HG02943 (cell line): ENCODE data around the gene FAM3A.
"Not testable (repeated sequence)": the region's sequence is repeated elsewhere in the genome, so short reads cannot be mapped to it uniquely, and the experiment has no call there.

Experiments
- ATAC-seq: cut with Tn5 transposase; IDR thresholded peaks from one replicate; pipeline ENCODE4 v1.9.1; 2021; ENCODE audit warnings: mild to moderate bottlenecking, low read depth, moderate library complexity; ENCODE audit not compliant: unreplicated experiment

FAM3A gene, protein sequence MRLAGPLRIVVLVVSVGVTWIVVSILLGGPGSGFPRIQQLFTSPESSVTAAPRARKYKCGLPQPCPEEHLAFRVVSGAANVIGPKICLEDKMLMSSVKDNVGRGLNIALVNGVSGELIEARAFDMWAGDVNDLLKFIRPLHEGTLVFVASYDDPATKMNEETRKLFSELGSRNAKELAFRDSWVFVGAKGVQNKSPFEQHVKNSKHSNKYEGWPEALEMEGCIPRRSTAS

DNA sequence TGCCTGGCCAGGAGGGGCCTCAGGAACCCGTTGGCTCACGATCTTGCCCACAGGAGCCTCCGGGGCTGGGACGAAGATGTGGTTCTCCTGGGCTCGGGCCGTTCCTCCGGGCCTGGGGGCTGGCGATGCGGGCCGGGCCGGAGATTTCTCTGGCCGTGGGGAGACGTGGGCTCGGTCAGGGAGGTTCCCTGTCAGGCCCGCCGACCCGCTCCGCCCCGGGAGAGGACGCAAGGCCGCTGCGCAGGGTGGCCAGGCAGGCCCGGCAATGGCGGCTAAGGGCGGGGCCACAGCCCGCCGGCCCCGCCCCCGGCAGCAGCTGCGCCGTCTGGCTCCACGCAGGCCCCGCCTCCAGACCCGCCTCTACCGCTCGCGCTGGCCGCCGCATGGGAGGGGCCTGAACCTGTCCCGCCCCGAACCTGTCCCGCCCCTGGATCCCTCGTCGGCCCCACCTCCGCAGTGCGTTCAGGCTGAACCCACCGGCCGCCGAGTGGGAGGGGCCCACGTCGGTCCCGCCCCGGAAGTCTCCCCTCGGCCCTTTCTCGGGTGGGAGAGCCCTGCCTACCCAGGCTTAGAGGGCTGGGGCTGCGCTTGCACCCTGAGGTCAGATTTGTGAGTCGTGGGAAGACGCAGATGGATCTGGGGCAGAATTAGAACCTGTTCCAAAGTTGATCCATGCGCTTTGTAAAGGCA is at the start of gene FAM3A:
Gene FAM3A, minus strand, starts transcription at position 267 of the 690 bp plus-strand sequence. CDS start 460 bp downstream, outside the sequence.
- peak; percentile 82 for ATAC-seq

DNA sequence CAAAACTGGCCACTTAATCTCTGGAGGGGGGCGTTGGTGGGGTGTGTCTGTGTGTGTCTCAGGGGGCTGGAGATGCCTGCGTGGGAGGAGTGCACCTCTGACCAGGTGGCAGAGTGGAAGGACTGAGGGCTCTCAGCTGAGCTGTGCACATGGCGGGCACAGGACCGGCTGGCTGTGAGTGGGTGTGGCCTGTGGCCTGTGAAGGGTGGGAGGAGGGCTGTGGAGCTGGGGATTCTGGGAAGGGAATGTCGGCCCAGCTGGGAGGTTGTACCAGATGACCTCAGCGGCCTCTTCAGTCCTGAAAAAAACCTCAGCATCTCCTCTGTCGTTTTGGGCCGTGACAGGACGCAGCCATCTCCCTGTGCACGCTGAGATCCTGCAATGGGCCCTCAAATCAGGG is 46.3 kb upstream of the FAM3A start:
- not testable (repeated sequence) for ATAC-seq

GRCh38 chrX:154560326-154560725 is 44.3 kb upstream of the FAM3A start:
- not testable (repeated sequence) for ATAC-seq

DNA sequence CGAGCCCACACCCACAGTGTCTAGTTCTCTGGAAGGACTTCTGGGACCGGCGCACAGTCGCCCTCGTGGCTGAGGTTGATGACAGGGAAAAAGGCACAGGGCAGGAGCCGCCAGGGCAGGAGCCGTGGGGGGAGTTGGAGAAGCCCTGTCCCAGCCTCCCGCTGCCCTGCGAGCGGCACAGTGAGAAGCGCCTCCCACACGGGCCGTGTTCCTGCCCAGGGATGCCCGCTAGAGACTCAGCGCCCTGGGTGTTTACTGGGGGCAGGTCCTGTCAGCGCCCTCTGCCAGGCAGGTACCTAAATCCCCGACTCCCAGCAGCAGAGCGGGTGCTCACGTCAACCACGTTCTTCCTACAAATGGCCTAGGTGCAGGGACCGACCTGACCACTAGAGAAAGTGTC is 42.9 kb upstream of the FAM3A start:
- not testable (repeated sequence) for ATAC-seq

GRCh38 chrX:154558060-154558690 is 42.1 kb upstream of the FAM3A start:
- ATAC-seq, result not testable (repeated sequence)

DNA sequence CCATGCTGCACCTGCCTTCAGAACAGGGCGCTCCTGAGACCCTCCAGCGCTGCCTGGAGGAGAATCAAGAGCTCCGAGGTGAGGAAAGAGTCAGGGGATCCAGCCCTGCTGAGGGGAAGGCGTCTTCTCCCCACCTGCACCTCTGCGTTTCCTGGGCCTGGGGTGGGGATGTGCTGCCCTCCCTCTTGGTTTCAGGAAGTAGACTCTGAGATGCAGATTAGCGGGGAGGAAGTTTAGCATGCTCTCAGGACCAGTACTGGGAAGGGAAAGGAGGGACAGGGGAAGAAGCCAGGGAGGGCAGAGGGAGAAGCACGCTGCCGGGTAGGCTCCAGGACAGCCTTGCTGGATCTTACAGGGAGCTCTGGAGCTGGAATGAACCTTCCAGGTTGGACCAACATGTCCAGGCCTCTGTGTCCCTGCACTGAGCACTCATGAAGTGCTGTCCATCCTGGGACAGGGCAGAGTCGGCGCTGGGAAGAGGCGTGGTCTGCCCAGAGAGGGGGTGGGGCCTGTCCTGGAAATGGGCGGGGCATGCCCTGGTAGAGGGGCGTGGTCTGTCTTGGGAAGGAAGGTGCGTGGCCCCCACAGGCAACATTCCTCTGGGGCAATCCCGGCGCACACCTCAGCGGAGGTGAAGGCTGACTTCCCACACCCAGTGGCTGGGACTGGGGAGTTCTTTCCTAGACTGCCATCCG is 36.2 kb upstream of the FAM3A start:
- not testable (repeated sequence) for ATAC-seq

- no peak for ATAC-seq
Observed at GRCh38 chrX:154549766-154550165, 33.7 kb upstream of the FAM3A start.

- ATAC-seq, result no peak
Observed at GRCh38 chrX:154548028-154548316, 31.9 kb upstream of the FAM3A start.

- ATAC-seq, result peak; percentile 73
Observed at GRCh38 chrX:154547245-154548027, 31.4 kb upstream of the FAM3A start, which contains the start of gene IKBKG. Gene IKBKG, plus strand, starts transcription at chrX:154547620. Its CDS starts 4,383 bp downstream, at chrX:154552003.

GRCh38 chrX:154546354-154547244 is 30.6 kb upstream of the FAM3A start, which contains the start of gene G6PD:
Gene G6PD, minus strand, starts transcription at chrX:154546846. Its CDS starts 691 bp downstream, at chrX:154546155.
- ATAC-seq, result peak; percentile 39

DNA sequence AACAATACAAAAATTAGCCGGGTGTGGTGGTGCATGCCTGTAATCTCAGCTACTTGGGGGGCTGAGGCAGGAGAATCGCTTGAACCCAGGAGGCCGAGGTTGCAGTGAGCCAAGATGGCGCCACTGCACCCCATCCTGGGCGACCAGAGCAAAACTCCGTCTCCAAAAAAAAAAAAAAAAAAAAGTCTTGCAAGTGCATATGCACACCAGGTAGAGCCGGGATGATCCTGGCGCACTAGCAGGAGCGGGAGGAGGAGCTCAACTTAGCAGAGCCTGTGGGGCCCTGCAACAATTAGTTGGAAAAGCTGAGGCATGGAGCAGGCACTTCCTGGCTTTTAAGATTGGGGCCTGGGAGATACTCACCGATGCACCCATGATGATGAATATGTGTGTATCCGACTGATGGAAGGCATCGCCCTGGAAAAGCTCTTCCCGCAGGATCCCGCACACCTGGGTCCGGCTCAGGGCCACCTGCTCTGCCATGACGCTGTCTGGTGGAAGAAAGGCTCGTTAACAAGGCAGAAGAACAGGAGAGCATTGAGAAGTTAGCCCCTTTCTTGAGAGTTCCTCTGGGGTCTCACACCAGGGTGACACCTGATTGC is 29.7 kb upstream of the FAM3A start:
- ATAC-seq, result no peak

- no peak for ATAC-seq
Observed at GRCh38 chrX:154542723-154543424, 26.8 kb upstream of the FAM3A start.

DNA sequence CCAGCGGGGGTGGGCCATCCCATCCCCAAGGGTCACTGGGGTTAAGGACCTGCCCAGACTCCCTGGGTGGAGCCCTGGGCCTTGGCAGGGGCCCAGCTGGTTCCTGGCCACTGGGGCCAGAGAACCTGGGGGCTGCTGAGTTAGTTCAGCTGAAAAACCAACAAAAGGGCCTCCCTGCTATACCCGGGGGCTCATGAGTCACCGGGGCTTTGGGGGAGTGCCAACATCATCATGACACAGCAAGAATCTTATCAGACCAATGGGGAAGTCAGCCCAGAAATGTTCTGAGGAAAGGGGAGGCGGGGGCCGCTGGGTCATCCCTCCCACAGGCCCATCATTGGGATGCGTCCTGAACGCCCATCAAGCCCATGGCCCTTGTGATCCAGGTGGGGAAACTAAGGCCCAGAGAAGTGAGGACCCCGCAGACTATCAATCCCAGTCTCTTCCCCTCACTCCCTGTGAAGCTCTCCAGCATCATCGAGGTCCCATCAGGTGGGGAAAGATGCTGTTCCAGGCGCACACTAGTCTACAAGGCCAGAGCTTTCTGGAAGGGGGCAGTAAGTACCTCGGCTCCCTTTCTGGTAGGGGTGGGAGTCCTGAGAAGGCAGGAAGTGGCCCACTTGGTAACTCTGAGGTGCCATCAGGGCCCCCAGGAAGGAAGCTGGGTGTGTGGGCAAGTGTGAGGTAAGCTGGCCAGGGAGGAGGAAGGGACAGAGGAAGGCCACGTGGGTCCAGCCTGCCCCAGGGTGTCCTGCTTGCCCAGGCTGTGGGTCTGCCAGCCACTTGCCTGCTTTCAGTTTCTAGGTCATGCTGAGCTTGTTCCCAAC is 26.1 kb upstream of the FAM3A start:
- ATAC-seq, result no peak

DNA sequence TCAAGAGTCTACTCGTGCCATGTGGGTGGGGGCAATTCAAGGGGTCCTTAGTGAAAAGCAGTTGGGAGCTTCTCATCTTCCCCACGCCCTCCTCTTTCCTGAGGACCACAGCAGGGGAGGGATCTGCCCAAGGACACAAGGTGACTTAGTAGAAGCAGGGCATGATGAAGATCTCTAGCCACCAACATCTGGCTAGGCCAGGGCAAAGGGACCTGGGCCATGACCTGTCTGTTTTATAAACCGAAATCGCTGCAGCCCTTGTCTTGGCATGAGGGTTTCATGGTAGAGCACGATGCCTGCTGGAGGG is 25.5 kb upstream of the FAM3A start:
- ATAC-seq, result no peak

GRCh38 chrX:154540897-154541535 is 25.0 kb upstream of the FAM3A start:
- no peak for ATAC-seq

DNA sequence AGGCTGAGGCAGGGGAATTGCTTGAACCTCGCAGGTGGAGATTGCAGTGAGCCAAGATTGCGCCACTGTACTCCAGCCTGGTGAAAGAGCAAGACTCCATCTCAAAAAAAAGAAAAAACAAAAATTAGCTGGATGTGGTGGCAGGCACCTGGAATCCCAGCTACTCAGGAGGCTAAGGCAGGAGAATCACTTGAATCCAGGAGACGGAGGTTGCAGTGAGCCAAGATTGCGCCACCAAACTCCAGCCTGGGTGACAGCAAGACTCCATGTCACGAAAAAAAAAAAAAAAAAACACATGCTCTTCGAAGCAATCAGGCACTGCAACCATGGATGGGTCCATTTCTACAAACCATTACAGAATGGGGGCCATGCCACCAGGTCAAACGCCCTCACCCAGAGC is 24.3 kb upstream of the FAM3A start:
- not testable (repeated sequence) for ATAC-seq

GRCh38 chrX:154539077-154539476 is 23.0 kb upstream of the FAM3A start:
- ATAC-seq, result no peak
